Measurements from ENCODE around the gene KIF15.
"Not testable (repeated sequence)": the region's sequence is repeated elsewhere in the genome, so short reads cannot be mapped to it uniquely, and the experiment has no call there.

Gene KIF15

GRCh38 chr3:44761424-44762169 is at the start of gene KIF15, which contains the start of gene KIAA1143:
Gene KIF15, plus strand, starts transcription at chr3:44761794. Its CDS starts 72 bp downstream, at chr3:44761866.
Gene KIAA1143, minus strand, starts transcription at chr3:44761619. Its CDS starts 17 bp downstream, at chr3:44761602.
- peak; percentile 91 for DNase-seq

- DNase-seq = peak; percentile 71
Measured at GRCh38 chr3:44712455-44713075, 49.0 kb upstream of the KIF15 start, which contains the start of gene ZNF502. Gene ZNF502, plus strand, starts transcription at chr3:44712660. Its CDS starts 7,602 bp downstream, at chr3:44720262.

GRCh38 chr3:44721231-44722102 is 40.1 kb upstream of the KIF15 start:
- DNase-seq = no peak

- no peak for DNase-seq
Measured at GRCh38 chr3:44722103-44722401, 39.5 kb upstream of the KIF15 start.

GRCh38 chr3:44729384-44729910 is 32.1 kb upstream of the KIF15 start, which contains the start of gene ZNF501:
Gene ZNF501, plus strand, starts transcription at chr3:44729635. Its CDS starts 4,787 bp downstream, at chr3:44734422.
- DNase-seq = peak; percentile 79

- no peak for DNase-seq
Measured at GRCh38 chr3:44734646-44735168, 26.9 kb upstream of the KIF15 start.

- DNase-seq = no peak
Measured at GRCh38 chr3:44761101-44761423, 532 bp upstream of the KIF15 start.

- DNase-seq = no peak
Measured at GRCh38 chr3:44762170-44762677, 630 bp downstream of the KIF15 start.

- DNase-seq = no peak
Measured at GRCh38 chr3:44762690-44763089, 1.1 kb downstream of the KIF15 start.

- DNase-seq = no peak
Measured at GRCh38 chr3:44764248-44764647, 2.7 kb downstream of the KIF15 start.

GRCh38 chr3:44771424-44772098 is 10.0 kb downstream of the KIF15 start:
- DNase-seq = no peak

- no peak for DNase-seq
Measured at GRCh38 chr3:44772099-44772442, 10.5 kb downstream of the KIF15 start.

GRCh38 chr3:44782891-44783290 is 21.3 kb downstream of the KIF15 start:
- DNase-seq = no peak

- DNase-seq = no peak
Measured at GRCh38 chr3:44795197-44795596, 33.6 kb downstream of the KIF15 start.

GRCh38 chr3:44802011-44802410 is 40.4 kb downstream of the KIF15 start:
- no peak for DNase-seq

- no peak for DNase-seq
Measured at GRCh38 chr3:44803298-44803697, 41.7 kb downstream of the KIF15 start.

GRCh38 chr3:44805960-44806359 is 44.4 kb downstream of the KIF15 start:
- no peak for DNase-seq

GRCh38 chr3:44814751-44815150 is 53.2 kb downstream of the KIF15 start:
- no peak for DNase-seq

- not testable (repeated sequence) for DNase-seq
Measured at GRCh38 chr3:44816334-44816733, 54.7 kb downstream of the KIF15 start.

- DNase-seq = not testable (repeated sequence)
Measured at GRCh38 chr3:44821206-44821605, 59.6 kb downstream of the KIF15 start.

- DNase-seq = no peak
Measured at GRCh38 chr3:44825264-44825925, 63.8 kb downstream of the KIF15 start.

- DNase-seq = no peak
Measured at GRCh38 chr3:44827196-44827595, 65.6 kb downstream of the KIF15 start.

All from NCI-H526 treated with DMSO at 0.1 percent for 48 hours (cell line).